NT2/D1 (cell line): ENCODE measurements around the gene SH3RF1.

Experiments used
- SUZ12 ChIP-seq: IDR thresholded peaks from 2 replicates; pipeline ENCODE4 v1.6.1; 2011; ENCODE audit not compliant: insufficient read length, insufficient read depth; ENCODE audit errors: extremely low read depth
- YY1 ChIP-seq: IDR thresholded peaks from 2 replicates; pipeline ENCODE4 v1.6.1; 2011; ENCODE audit not compliant: insufficient read length, insufficient read depth
- ZNF274 ChIP-seq: IDR thresholded peaks from 2 replicates; pipeline ENCODE4 v1.6.1; 2011; ENCODE audit warnings: mild to moderate bottlenecking, low read depth, low read length

DNA sequence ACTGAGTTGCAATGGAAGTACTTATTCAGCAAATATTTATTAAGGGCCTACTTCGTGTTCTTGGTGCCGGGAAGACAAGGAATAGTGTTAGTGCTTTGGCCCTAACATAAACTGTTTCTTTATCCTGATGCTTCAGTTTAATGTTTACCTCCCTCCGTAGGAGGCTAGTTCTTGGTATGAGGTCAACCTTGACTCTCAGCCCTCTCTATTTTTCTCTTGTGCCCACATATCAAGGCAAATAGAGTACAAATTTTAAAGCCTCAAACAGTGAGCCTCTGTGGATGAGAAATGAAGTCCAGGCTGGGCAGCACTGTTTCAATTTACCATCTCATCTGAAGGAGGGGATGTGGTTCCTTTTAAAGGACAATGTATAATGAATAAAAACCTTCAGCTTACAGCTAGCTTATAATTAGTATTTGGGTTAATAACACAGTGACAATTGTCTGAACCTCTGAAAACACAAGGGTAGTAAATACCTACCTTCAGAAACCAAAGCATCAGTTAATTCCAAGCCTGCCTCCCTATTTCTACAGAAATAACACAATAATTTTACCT, 68.5 kb downstream of the SH3RF1 start:
- TF ChIP-seq SUZ12 (no peak), YY1 (no peak), ZNF274 (no peak)
